ENCODE measurements around the gene RBM46.

DNA sequence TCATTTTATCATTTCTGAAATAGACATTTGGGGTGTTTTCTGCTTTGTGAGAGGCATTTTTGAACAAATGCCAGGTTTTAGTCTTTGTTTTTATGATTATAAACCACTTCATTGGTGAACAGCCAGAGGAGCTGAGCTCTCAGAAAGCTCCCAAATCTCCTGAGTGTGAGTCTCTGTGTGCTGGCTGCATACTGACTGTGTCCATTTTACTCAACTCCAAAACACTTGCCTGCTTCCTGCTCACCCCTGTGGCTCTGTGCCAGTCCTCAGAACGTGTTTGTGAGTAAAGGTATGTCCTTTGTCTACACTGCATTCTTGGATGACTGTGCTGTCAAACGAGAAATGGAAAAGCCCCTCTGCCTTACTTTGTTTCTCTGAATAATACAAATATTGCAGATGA lies 42.6 kb upstream of the RBM46 start:
- TF ChIP-seq CREB1 (IDR thresholded peaks at IDR 0.05; ENCODE audit: low read depth) (no peak), EP300 (IDR thresholded peaks at IDR 0.05; ENCODE audit: borderline replicate concordance) (no peak), NFIC (IDR thresholded peaks at IDR 0.05) (no peak)
- TF ChIP-seq, protein P1, sequence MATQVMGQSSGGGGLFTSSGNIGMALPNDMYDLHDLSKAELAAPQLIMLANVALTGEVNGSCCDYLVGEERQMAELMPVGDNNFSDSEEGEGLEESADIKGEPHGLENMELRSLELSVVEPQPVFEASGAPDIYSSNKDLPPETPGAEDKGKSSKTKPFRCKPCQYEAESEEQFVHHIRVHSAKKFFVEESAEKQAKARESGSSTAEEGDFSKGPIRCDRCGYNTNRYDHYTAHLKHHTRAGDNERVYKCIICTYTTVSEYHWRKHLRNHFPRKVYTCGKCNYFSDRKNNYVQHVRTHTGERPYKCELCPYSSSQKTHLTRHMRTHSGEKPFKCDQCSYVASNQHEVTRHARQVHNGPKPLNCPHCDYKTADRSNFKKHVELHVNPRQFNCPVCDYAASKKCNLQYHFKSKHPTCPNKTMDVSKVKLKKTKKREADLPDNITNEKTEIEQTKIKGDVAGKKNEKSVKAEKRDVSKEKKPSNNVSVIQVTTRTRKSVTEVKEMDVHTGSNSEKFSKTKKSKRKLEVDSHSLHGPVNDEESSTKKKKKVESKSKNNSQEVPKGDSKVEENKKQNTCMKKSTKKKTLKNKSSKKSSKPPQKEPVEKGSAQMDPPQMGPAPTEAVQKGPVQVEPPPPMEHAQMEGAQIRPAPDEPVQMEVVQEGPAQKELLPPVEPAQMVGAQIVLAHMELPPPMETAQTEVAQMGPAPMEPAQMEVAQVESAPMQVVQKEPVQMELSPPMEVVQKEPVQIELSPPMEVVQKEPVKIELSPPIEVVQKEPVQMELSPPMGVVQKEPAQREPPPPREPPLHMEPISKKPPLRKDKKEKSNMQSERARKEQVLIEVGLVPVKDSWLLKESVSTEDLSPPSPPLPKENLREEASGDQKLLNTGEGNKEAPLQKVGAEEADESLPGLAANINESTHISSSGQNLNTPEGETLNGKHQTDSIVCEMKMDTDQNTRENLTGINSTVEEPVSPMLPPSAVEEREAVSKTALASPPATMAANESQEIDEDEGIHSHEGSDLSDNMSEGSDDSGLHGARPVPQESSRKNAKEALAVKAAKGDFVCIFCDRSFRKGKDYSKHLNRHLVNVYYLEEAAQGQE (IDR thresholded peaks at IDR 0.05; ENCODE audit: low read depth): no peak

Measured in Ishikawa (cell line).